ENCODE measurements around the gene REXO2.

DNA sequence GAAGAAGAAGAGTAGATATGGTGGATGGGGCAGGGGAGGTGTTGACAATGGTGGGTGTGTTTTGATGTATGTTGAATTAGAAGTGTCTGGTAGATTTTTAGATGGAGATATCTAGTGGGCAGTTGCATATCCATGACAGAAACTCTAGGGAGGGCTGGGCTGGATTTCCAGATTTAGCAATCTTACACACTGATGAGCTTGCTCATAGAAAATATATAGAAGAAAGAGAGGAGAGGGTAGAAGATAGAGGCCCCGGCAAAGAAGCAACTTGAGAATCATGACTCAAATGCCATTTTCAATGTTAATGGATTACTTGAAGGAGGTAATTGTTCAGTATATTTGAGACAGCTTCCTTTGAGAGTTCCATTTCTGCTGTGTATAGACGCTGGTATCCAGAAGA is 8.2 kb downstream of the REXO2 start:
- no peak for TF ChIP-seq SUZ12 (IDR thresholded peaks at IDR 0.05; ENCODE audit: extremely low read depth, insufficient read depth, insufficient read length)
- no peak for TF ChIP-seq ZNF274 (IDR thresholded peaks at IDR 0.05; ENCODE audit: low read depth, low read length)
